Measurements from ENCODE around the gene SCUBE1. TPM values are rescaled to one million over a fixed set of nuclear protein-coding genes. Genes with fewer than 3 reads are reported as not detected.

Gene SCUBE1
- total and polyA plus RNA-seq, 2 of the 4 experiments (the other 2 are of a cell fraction) = not detected

GRCh38 chr22:43329061-43329460 lies 14.1 kb downstream of the SCUBE1 start:
- intact Hi-C loops (cut with micrococcal nuclease) (no loop called here), in situ Hi-C loops (cut with MboI; ENCODE audit: low sequenced_read_pairs) (no loop called here), dilution Hi-C loops (cut with HindIII; ENCODE audit: low sequenced_read_pairs, unreplicated experiment) (no loop called here)
- H4K91ac ChIP-seq (ENCODE audit: insufficient read depth, low read depth, low read length) = no peak overlapping the region
- no peak overlapping the region for H3K4me2 ChIP-seq (ENCODE audit: low read depth, low read length)
- H4K20me1 ChIP-seq (ENCODE audit: insufficient read depth, low read length) = no peaks in the 10 kb centered on the region
- BruUV-seq (replicated peaks) = no TSS peak
- ATAC-seq (ENCODE audit: low read depth) = no peak
- no peak overlapping the region for H3K4me3 ChIP-seq (ENCODE audit: insufficient read depth, low read depth, low read length)
- no peak overlapping the region for H4K8ac ChIP-seq (ENCODE audit: low read depth in 2 of 2, low read length in 2 of 2)
- POLR2A ChIA-PET (ENCODE audit: unreplicated experiment) = no interaction called here
- H3K79me1 ChIP-seq (ENCODE audit: low read depth in 1 of 2, low read length in 2 of 2) = no peaks in the 10 kb centered on the region
- no peak overlapping the region for H2AK9ac ChIP-seq (replicated peaks; ENCODE audit: low read depth, low read length, poor library complexity)
- peaks cover 55% of the 10 kb centered on the region for H3K27me3 ChIP-seq (ENCODE audit: control insufficient read depth, insufficient read depth, low read length)
- no peak overlapping the region for H4K5ac ChIP-seq (ENCODE audit: low read depth, low read length)
- no peak overlapping the region for H2AFZ ChIP-seq (replicated peaks; ENCODE audit: low read length, poor library complexity)
- no peak overlapping the region for H3K9ac ChIP-seq (ENCODE audit: low read depth, low read length)
- H2BK5ac ChIP-seq (ENCODE audit: low read depth, low read length, poor library complexity, severe bottlenecking) = no peak overlapping the region
- H2BK20ac ChIP-seq (ENCODE audit: low read depth, low read length) = no peak overlapping the region
- H3K9me1 ChIP-seq (ENCODE audit: insufficient read depth, low read length) = no peaks in the 10 kb centered on the region
- H2BK120ac ChIP-seq (ENCODE audit: low read depth, low read length) = no peak overlapping the region
- CTCF ChIA-PET = no interaction called here
- no peak for DNase-seq
- H3K23ac ChIP-seq (ENCODE audit: low read depth, low read length) = no peak overlapping the region
- TF ChIP-seq, protein P1, sequence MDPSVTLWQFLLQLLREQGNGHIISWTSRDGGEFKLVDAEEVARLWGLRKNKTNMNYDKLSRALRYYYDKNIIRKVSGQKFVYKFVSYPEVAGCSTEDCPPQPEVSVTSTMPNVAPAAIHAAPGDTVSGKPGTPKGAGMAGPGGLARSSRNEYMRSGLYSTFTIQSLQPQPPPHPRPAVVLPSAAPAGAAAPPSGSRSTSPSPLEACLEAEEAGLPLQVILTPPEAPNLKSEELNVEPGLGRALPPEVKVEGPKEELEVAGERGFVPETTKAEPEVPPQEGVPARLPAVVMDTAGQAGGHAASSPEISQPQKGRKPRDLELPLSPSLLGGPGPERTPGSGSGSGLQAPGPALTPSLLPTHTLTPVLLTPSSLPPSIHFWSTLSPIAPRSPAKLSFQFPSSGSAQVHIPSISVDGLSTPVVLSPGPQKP (IDR thresholded peaks at IDR 0.05; ENCODE audit: borderline replicate concordance, low read depth, low read length) = no peak
- TF ChIP-seq, protein P2, sequence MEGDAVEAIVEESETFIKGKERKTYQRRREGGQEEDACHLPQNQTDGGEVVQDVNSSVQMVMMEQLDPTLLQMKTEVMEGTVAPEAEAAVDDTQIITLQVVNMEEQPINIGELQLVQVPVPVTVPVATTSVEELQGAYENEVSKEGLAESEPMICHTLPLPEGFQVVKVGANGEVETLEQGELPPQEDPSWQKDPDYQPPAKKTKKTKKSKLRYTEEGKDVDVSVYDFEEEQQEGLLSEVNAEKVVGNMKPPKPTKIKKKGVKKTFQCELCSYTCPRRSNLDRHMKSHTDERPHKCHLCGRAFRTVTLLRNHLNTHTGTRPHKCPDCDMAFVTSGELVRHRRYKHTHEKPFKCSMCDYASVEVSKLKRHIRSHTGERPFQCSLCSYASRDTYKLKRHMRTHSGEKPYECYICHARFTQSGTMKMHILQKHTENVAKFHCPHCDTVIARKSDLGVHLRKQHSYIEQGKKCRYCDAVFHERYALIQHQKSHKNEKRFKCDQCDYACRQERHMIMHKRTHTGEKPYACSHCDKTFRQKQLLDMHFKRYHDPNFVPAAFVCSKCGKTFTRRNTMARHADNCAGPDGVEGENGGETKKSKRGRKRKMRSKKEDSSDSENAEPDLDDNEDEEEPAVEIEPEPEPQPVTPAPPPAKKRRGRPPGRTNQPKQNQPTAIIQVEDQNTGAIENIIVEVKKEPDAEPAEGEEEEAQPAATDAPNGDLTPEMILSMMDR (conservative IDR thresholded peaks at IDR 0.05; ENCODE audit: low read depth, low read length) = no peak
- TF ChIP-seq NFE2L2 (IDR thresholded peaks at IDR 0.05; ENCODE audit: low read depth, low read length) (no peak), SMC3 (IDR thresholded peaks at IDR 0.05; ENCODE audit: low read depth, low read length) (no peak), BHLHE40 (IDR thresholded peaks at IDR 0.05; ENCODE audit: low read depth, low read length) (no peak), USF2 (IDR thresholded peaks at IDR 0.05; ENCODE audit: low read depth, low read length) (no peak), MAZ (IDR thresholded peaks at IDR 0.05; ENCODE audit: borderline replicate concordance, low read depth, low read length) (no peak), FOS (IDR thresholded peaks at IDR 0.05; ENCODE audit: low read depth, low read length) (no peak), RCOR1 (IDR thresholded peaks at IDR 0.05; ENCODE audit: insufficient replicate concordance, low read length) (no peak), RFX5 (IDR thresholded peaks at IDR 0.05; ENCODE audit: low read depth, low read length) (no peak), RAD21 (IDR thresholded peaks at IDR 0.05; ENCODE audit: low read length) (no peak), MXI1 (IDR thresholded peaks at IDR 0.05; ENCODE audit: borderline replicate concordance, low read depth, low read length) (no peak), POLR2A (IDR thresholded peaks at IDR 0.05; ENCODE audit: low read depth, low read length) (no peak), CHD1 (IDR thresholded peaks at IDR 0.05; ENCODE audit: low read depth, low read length) (no peak), CEBPB (IDR thresholded peaks at IDR 0.05; ENCODE audit: low read depth, low read length) (no peak), MAFK (IDR thresholded peaks at IDR 0.05; ENCODE audit: low read depth, low read length) (no peak)
- H3K36me3 ChIP-seq (ENCODE audit: control insufficient read depth, insufficient read depth, low read length) = no peaks in the 10 kb centered on the region
- no peak overlapping the region for H2BK15ac ChIP-seq (ENCODE audit: low read depth, low read length)
- no peak overlapping the region for H3K18ac ChIP-seq (ENCODE audit: low read depth, low read length)
- H3K9me3 ChIP-seq (ENCODE audit: control insufficient read depth, insufficient read depth, low read length) = no peaks in the 10 kb centered on the region
- H3K56ac ChIP-seq (ENCODE audit: extremely low read depth, insufficient read depth, low read length) = no peak overlapping the region
- H3K4me1 ChIP-seq (ENCODE audit: control insufficient read depth, insufficient read depth, low read length) = no peaks in the 10 kb centered on the region
- no peak overlapping the region for H3K27ac ChIP-seq (ENCODE audit: insufficient read depth, low read length)
- no peak overlapping the region for H2AK5ac ChIP-seq (ENCODE audit: low read depth, low read length)
- no peak overlapping the region for H3K14ac ChIP-seq (replicated peaks; ENCODE audit: low read depth, low read length)
- 17% methylated on average over 1 of the region's 7 CpGs; no CpG with 5 or more reads in 1 of the 2 experiments for WGBS, 2 experiments (ENCODE audit: extremely low coverage in 2 of 2, insufficient read length in 1 of 2)
- no peak overlapping the region for H3K4ac ChIP-seq (ENCODE audit: low read depth, low read length)

All from IMR-90 (cell line).